DND-41 (cell line): ENCODE data around the gene PGBD2.
"Not testable (repeated sequence)": the region's sequence is repeated elsewhere in the genome, so short reads cannot be mapped to it uniquely, and the experiment has no call there.

ENCODE experiments used
- ATAC-seq: fragments of 200-7000 bp; cut with Tn5 transposase; 3 replicates; pipeline ENCODE4 v1.9.1; 2021; ENCODE audit warnings: low read depth; ENCODE audit not compliant: insufficient read depth
- DNase-seq: peaks from one replicate; pipeline ENCODE4 v3.0.0-alpha.2; 2020
- H2AFZ ChIP-seq: 2 replicates; pipeline ENCODE4 v1.6.0; 2012; ENCODE audit warnings: low read depth, low read length
- H3K27ac ChIP-seq: 2 replicates; pipeline ENCODE4 v1.5.1; 2012; ENCODE audit warnings: low read length, inconsistent platforms
- H3K27me3 ChIP-seq: fragments of 200-600 bp; sonication (generic); 2 replicates; pipeline ENCODE4 v1.6.0; 2012; ENCODE audit warnings: low read length, mild to moderate bottlenecking, inconsistent platforms; ENCODE audit not compliant: insufficient read depth, poor library complexity
- H3K36me3 ChIP-seq: 2 replicates; pipeline ENCODE4 v1.5.1; 2012; ENCODE audit warnings: low read length, inconsistent platforms; ENCODE audit not compliant: insufficient read depth
- H3K4me1 ChIP-seq: 2 replicates; pipeline ENCODE4 v1.5.1; 2012; ENCODE audit warnings: mild to moderate bottlenecking, low read length; ENCODE audit not compliant: insufficient read depth
- H3K4me2 ChIP-seq: 2 replicates; pipeline ENCODE4 v1.6.0; 2012; ENCODE audit warnings: mild to moderate bottlenecking, moderate library complexity, low read length, inconsistent platforms; ENCODE audit not compliant: insufficient read depth
- H3K4me3 ChIP-seq, 2 experiments: fragments of 200-600 bp in 1 of 2; shearing (Covaris generic) in 1 of 2; 2 replicates each; pipeline ENCODE4 v1.5.1; 2012 to 2016; ENCODE audit warnings: inconsistent platforms in 2 of 2, low read length in 2 of 2, mild to moderate bottlenecking in 2 of 2, low read depth in 1 of 2, moderate library complexity in 1 of 2
- H3K79me2 ChIP-seq: 2 replicates; pipeline ENCODE4 v1.6.0; 2012; ENCODE audit warnings: low read length, inconsistent platforms; ENCODE audit not compliant: insufficient read depth
- H3K9ac ChIP-seq: 2 replicates; pipeline ENCODE4 v1.6.0; 2012; ENCODE audit warnings: low read depth, mild to moderate bottlenecking, inconsistent platforms, low read length, moderate library complexity
- H3K9me3 ChIP-seq: 2 replicates; pipeline ENCODE4 v1.5.1; 2012; ENCODE audit warnings: low read length, moderate library complexity, mild to moderate bottlenecking, inconsistent platforms; ENCODE audit not compliant: insufficient read depth, severe bottlenecking
- H4K20me1 ChIP-seq: 2 replicates; pipeline ENCODE4 v1.6.0; 2012; ENCODE audit warnings: low read length; ENCODE audit not compliant: insufficient read depth
- EZH2 ChIP-seq: IDR thresholded peaks from 3 replicates; pipeline ENCODE4 v1.6.1; 2012; ENCODE audit warnings: borderline replicate concordance, low read depth, mild to moderate bottlenecking, moderate library complexity, low read length, inconsistent platforms; ENCODE audit not compliant: severe bottlenecking
- TF ChIP-seq, protein P1 (sequence below): IDR thresholded peaks from 2 replicates; pipeline ENCODE4 v1.5.1; 2012; ENCODE audit warnings: borderline replicate concordance, low read length, moderate library complexity, mild to moderate bottlenecking; ENCODE audit not compliant: poor library complexity, severe bottlenecking; ENCODE audit errors: extremely low read depth

The PGBD2 gene

DNA sequence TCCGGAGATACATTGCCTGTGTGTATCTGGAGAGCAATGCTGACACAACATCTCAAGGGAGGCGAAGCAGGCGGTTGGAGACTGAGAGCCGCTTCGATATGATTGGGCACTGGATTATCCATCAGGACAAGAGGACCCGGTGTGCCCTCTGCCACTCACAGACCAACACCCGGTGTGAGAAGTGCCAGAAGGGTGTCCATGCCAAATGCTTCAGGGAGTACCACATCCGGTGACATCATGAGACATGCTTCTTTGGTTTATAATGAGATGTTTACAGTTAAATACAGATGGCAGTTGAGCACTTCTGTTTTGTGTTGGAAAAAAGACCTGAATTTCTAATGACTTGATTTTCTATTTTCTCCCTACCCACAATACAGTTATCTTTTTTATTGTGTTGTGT, 12.1 kb downstream of the PGBD2 start:
- Histone ChIP-seq H3K4me2 (no peak overlapping the region), H3K4me3 (no peak overlapping the region), H3K9me3 (no peaks in the 10 kb centered on the region), H3K79me2 (no peaks in the 10 kb centered on the region), H3K9ac (no peak overlapping the region), H4K20me1 (no peaks in the 10 kb centered on the region), H3K27ac (no peak overlapping the region), H3K4me1 (no peaks in the 10 kb centered on the region), H3K27me3 (no peaks in the 10 kb centered on the region), H2AFZ (no peak overlapping the region), H3K36me3 (peaks cover 28% of the 10 kb centered on the region)
- ATAC-seq (no peak), DNase-seq (no peak)
- TF ChIP-seq EZH2, result no peak
- TF ChIP-seq, protein P1, sequence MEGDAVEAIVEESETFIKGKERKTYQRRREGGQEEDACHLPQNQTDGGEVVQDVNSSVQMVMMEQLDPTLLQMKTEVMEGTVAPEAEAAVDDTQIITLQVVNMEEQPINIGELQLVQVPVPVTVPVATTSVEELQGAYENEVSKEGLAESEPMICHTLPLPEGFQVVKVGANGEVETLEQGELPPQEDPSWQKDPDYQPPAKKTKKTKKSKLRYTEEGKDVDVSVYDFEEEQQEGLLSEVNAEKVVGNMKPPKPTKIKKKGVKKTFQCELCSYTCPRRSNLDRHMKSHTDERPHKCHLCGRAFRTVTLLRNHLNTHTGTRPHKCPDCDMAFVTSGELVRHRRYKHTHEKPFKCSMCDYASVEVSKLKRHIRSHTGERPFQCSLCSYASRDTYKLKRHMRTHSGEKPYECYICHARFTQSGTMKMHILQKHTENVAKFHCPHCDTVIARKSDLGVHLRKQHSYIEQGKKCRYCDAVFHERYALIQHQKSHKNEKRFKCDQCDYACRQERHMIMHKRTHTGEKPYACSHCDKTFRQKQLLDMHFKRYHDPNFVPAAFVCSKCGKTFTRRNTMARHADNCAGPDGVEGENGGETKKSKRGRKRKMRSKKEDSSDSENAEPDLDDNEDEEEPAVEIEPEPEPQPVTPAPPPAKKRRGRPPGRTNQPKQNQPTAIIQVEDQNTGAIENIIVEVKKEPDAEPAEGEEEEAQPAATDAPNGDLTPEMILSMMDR, result no peak

DNA sequence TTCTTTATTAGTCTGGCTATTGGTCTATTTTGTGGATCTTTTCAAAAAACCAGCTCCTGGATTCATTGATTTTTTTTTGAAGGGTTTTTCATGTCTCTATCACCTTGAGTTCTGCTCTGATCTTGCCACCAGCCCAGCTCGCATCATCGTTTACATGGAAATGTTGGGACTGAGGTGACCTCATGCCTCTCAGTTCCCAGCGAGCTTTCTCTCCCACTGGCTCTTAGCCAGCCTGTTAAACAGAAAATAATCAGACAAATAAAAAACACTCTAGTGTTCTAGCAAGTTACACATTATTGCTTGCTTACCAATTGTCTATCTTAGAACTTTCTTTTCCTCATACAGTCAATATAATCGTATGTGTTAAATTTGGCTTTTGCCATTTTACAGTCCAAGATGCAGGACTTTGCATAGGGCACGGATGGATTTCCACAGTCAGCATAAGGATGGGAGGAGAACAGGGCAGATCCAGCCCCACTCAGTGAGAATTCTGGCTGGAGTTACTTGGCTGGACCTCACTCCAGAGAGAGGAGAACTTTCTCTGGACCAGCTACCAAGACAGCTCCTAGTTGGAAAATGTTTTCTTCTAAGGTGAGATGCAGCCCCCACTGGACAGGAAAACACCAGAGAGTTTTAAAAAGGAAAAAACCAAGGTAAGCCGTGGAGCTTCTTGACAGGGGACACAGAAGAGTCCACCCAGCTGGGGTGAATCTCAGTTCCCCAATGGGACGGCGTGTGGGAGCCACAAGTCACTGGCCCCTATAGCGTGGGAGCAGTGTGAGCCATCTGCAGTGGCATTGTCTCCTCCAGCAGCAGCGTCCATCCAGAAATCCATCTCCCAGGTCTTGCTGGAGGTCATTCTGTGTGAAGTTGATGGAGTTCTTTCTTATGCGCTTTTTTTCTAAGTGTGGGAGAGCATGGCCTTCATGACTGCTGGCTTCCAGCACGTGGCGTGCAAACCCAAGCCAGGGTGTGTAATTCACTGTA, 17.6 kb downstream of the PGBD2 start:
- Histone ChIP-seq H2AFZ (no peak overlapping the region), H3K4me3 (no peak overlapping the region), H3K27ac (no peak overlapping the region), H3K79me2 (no peaks in the 10 kb centered on the region), H3K9ac (no peak overlapping the region), H4K20me1 (no peaks in the 10 kb centered on the region), H3K9me3 (no peaks in the 10 kb centered on the region), H3K36me3 (no peaks in the 10 kb centered on the region), H3K27me3 (no peaks in the 10 kb centered on the region), H3K4me1 (peaks cover 20% of the 10 kb centered on the region), H3K4me2 (no peak overlapping the region)
- no peak for TF ChIP-seq EZH2
- TF ChIP-seq, protein P1, result no peak
- DNase-seq (no peak), ATAC-seq (no peak)

DNA sequence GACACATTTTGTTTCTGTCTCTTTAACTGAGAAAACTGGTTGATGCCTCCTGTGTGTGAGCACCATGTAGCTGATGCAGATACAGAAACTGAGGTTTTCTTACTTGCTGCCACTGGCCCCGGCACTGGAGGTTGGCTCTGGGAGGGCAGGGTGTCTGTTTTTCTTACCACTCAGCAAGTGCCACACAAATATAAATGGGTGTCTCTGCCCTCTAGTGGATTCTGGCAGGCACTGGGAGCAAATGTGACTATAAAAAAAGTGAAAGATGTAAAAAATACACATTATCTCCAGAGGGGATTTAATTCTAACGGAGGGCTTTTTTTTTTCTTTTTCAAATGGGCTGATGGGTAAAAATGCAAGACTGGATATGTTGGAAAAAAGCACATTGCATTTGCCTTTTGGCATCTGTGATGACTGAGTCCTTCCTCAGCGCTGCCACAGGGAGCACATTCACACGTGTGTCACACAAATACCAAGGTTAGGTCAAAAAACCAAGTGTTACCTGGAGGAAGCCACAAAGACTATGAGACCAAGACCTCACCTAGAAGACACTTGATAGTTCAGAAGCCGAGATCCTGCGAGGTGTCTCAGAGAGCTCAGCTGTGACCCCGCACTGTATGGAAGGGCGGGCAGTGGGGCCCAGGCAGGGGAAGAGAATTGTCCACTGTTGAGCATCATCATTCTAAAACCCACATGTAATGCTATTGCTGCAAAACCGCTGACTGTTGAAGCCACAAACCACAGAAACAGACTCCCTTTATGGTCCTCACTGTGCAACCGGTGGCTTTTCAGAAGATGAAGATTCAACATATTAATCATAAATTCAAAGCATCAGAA, 18.9 kb downstream of the PGBD2 start:
- Histone ChIP-seq H3K4me2 (peak overlapping the region; percentile 23; the same call in 1 of the 2 replicates), H3K9me3 (no peaks in the 10 kb centered on the region), H3K27ac (no peak overlapping the region), H3K9ac (no peak overlapping the region), H3K79me2 (no peaks in the 10 kb centered on the region), H2AFZ (no peak overlapping the region), H3K36me3 (no peaks in the 10 kb centered on the region), H3K4me3 (no peak overlapping the region), H3K4me1 (peaks cover 20% of the 10 kb centered on the region), H3K27me3 (no peaks in the 10 kb centered on the region), H4K20me1 (no peaks in the 10 kb centered on the region)
- TF ChIP-seq, protein P1, result peak; percentile 81
- TF ChIP-seq EZH2, result no peak
- DNase-seq, result peak; percentile 70
- peak; percentile 99 for ATAC-seq

DNA sequence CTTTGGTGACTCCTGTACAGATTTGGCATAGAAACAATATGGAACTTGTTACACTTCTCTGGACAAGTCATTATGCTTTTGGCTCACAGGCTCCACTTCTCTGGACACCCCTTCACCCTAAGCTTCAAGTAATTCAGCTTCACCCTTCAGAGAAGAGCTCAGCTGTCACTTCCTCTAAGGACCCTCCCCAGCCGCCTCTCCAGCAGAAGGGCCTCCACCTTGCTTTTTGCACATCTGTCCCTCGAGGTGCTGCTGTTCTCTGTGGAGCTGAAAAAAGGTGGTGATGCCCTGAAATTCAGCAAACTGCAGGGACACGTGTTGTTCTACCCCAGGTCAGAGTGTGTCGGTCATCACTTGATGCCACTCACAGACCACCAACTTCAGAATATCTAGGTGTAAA, 19.8 kb downstream of the PGBD2 start:
- H3K4me2 ChIP-seq, H3K27ac ChIP-seq, H2AFZ ChIP-seq, H3K36me3 ChIP-seq, H3K27me3 ChIP-seq, H4K20me1 ChIP-seq, DNase-seq, H3K79me2 ChIP-seq, H3K4me3 ChIP-seq, ATAC-seq, H3K9ac ChIP-seq, H3K9me3 ChIP-seq: not testable (repeated sequence)
- peaks cover 20% of the 10 kb centered on the region for H3K4me1 ChIP-seq
